22Rv1 (cell line): ENCODE measurements around the gene GNAI3.

Source experiments
- H3K27ac ChIP-seq: fragments of 450-650 bp; 2 replicates; pipeline ENCODE4 v1.5.1; 2017
- ZFX ChIP-seq: fragments of 450-650 bp; IDR thresholded peaks from 2 replicates; pipeline ENCODE4 v1.6.1; 2017; ENCODE audit warnings: antibody characterized with exemption, borderline replicate concordance
- TF ChIP-seq, protein P1 (sequence below): fragments of 450-650 bp; IDR thresholded peaks from 2 replicates; pipeline ENCODE4 v1.5.1; 2017; ENCODE audit warnings: mild to moderate bottlenecking

Gene GNAI3

GRCh38 chr1:109634292-109634691 lies 85.9 kb downstream of the GNAI3 start:
- TF ChIP-seq, protein P1, sequence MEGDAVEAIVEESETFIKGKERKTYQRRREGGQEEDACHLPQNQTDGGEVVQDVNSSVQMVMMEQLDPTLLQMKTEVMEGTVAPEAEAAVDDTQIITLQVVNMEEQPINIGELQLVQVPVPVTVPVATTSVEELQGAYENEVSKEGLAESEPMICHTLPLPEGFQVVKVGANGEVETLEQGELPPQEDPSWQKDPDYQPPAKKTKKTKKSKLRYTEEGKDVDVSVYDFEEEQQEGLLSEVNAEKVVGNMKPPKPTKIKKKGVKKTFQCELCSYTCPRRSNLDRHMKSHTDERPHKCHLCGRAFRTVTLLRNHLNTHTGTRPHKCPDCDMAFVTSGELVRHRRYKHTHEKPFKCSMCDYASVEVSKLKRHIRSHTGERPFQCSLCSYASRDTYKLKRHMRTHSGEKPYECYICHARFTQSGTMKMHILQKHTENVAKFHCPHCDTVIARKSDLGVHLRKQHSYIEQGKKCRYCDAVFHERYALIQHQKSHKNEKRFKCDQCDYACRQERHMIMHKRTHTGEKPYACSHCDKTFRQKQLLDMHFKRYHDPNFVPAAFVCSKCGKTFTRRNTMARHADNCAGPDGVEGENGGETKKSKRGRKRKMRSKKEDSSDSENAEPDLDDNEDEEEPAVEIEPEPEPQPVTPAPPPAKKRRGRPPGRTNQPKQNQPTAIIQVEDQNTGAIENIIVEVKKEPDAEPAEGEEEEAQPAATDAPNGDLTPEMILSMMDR = no peak
- no peak for TF ChIP-seq ZFX
- no peak overlapping the region for H3K27ac ChIP-seq

DNA sequence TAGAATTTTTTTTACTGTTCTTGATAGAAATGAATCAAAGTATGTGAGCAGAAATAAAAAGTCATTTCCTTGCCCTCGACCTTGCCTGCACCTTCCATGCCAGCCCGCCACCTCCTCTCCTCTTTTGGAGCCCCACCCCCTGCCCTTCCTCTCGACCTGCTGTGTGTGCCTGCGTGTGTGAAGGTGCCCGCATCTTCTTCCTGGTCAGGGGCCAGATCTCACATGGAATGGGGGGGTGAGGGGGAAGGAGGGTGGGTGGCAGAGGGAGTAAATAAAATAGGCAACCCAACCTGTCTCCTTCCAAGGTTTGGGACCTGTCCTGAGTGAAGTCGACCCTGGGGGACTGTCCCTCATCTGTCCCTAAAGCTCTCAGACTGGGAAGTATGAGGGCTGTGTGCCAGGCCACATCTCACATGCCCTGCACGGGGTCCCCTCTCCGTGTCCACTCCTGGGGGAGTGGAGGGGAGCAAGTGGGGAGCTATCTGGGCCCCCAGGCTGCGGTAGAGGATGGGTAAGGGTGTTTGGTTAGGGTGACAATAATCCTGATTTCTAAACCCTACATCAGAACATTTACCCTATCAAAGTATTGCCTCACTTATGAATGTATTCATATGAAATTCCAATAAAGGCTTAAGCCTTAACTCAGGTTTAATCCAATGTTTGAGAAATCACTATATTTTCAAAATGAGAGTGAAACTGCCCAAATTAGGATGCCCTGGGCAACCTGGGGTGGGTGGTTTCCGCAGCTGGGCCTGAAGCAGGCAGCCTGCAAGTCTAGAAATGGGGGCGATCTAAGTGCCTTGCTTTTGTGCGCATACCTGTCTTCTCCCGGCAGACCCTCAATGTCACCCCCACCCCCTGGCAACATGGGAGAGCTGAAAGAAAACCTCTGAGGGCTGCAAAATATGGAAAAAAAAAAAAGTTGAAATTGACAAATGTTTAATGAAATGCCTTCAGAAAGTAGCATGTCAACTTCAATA lies 86.6 kb downstream of the GNAI3 start:
- H3K27ac ChIP-seq = no peak overlapping the region
- TF ChIP-seq, protein P1 = no peak
- TF ChIP-seq ZFX = no peak

DNA sequence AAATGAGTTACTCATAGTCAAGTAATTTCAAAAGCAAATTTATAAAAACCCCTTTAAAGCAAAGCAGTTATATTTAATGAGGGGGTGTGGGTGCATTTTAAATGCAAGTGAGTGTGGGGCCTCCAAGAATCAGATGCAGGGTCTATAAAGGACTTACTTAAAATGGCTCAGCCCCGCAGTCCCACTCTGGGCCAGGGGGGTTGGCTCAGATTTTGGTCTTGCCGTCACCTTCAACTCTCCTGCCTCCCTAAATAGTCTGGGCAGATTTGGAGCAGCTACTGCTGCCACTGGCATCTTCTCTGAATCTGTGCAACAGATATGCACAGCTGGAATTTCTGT lies 87.4 kb downstream of the GNAI3 start:
- TF ChIP-seq ZFX = no peak
- TF ChIP-seq, protein P1 = no peak
- H3K27ac ChIP-seq = no peak overlapping the region

DNA sequence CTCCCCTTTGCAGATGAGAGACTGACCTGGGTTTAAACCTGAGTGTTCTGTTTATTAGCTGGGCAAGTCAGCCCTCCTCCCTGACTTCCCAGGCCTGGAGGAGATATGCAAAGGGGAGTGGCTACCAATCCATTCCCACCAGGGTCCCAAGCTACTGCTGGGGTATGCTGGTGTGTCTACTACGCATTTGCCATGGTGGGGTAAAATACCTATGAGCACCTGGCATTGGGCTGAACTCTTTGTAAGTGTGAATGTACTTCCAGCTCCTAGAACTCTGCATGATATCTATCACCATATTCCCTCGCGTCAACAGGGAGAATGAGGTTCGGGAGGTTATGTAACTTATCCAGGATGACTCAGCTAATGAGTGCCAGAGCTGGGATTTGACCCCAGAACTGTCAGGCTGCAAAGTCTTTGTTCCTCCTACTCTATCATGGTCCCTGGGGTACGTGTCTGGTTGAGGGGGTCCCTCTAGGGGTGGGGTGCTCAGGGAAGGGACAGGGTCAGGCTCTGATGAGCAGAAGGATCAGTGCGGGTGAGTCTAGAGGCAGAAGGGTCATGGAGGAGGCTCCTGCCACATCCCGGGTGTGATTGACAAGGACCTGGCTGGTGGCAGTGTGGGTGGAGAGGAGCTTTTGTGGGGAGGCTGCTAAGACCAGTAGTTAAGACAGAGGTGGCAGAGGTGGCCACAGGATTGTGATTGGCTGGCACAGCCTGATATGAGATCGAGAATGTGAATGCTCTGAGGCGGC lies 88.0 kb downstream of the GNAI3 start:
- H3K27ac ChIP-seq = no peak overlapping the region
- TF ChIP-seq, protein P1 = no peak
- TF ChIP-seq ZFX = no peak

GRCh38 chr1:109637446-109637845 lies 89.0 kb downstream of the GNAI3 start:
- TF ChIP-seq, protein P1 = no peak
- TF ChIP-seq ZFX = no peak
- H3K27ac ChIP-seq = no peak overlapping the region

DNA sequence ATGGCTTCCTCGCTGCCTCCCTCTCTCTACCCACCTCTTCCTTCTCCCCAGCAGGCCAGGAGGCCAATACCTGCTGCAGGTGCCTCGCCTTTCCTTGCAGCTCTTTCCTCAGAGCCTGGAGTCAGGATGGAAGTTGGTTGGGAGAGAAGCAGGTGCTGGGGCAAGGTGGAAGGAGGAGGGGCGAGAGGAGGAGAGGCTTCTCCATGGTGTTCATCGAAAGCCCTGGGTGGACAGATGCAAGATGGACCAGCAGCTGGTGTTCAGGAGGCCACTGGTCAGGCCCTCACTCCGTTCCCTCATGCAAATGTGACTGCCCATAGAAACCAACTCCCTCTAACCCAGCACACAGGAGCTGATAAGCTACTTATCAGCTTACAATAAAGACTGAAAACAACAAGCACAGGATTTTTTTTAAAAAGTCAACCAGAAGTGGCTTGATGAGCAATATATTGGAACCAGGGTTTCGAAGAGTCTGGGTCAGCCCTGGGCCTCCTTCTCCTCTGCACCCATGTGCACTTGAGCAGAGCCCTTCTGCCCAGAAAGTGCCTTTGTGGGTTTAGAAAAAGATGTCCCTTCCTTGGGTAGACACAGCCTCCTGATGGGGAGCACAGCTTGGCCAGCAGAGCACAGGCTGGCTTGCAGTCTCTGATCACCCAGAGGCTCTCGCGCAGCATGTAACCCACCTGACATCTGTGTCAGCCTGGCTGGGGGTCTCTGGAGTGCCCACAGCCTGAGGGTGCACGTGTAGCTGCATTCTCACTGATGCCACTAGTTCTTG lies 90.8 kb downstream of the GNAI3 start:
- no peak for TF ChIP-seq ZFX
- TF ChIP-seq, protein P1 = no peak
- H3K27ac ChIP-seq = no peak overlapping the region
